C4-2B (cell line): ENCODE data around the gene FOCAD.

Experiments used
- CTCF ChIP-seq: fragments of 450-650 bp; conservative IDR thresholded peaks from 2 replicates; pipeline ENCODE4 v1.5.1; 2017; ENCODE audit warnings: mild to moderate bottlenecking
- ZFX ChIP-seq: fragments of 450-650 bp; IDR thresholded peaks from 2 replicates; pipeline ENCODE4 v1.6.1; 2017

- TF ChIP-seq CTCF, result no peak
- TF ChIP-seq ZFX, result no peak
Observed at GRCh38 chr9:20693068-20693467, 9.0 kb downstream of the FOCAD start.
